Activated naive CD4-positive, alpha-beta T cell treated with anti-CD3 and anti-CD28 coated beads, Interleukin-2, amount 10 ng/mL, durations not matched to agents 7 days and 5 days (primary cell): ENCODE measurements around the gene PIP.
"Not testable (repeated sequence)": the region's sequence is repeated elsewhere in the genome, so short reads cannot be mapped to it uniquely, and the experiment has no call there.

Source experiments
- CTCF ChIA-PET: fragments of 350-600 bp; sonication (Branson Sonifier 250); formaldehyde crosslinking; loops from one replicate; lab custom pipeline; 2021; ENCODE audit warnings: antibody characterized with exemption; lab: Charles Lee
- DNase-seq: peaks from one replicate; pipeline ENCODE4 v3.0.0-alpha.2; 2020
- H3K27ac Mint-ChIP-seq: one replicate; pipeline ENCODE4 v1.8.0; 2021; ENCODE audit warnings: mild to moderate bottlenecking, moderate library complexity, mixed read lengths
- H3K27me3 Mint-ChIP-seq: one replicate; pipeline ENCODE4 v1.8.0; 2021; ENCODE audit warnings: mild to moderate bottlenecking, mixed read lengths
- H3K36me3 Mint-ChIP-seq: one replicate; pipeline ENCODE4 v1.8.0; 2021; ENCODE audit warnings: mixed read lengths
- H3K4me1 Mint-ChIP-seq: one replicate; pipeline ENCODE4 v1.8.0; 2021; ENCODE audit warnings: mixed read lengths
- H3K4me3 Mint-ChIP-seq: one replicate; pipeline ENCODE4 v1.8.0; 2021; ENCODE audit warnings: mild to moderate bottlenecking, moderate library complexity, mixed read lengths
- H3K9me3 Mint-ChIP-seq: one replicate; pipeline ENCODE4 v1.8.0; 2021; ENCODE audit warnings: mixed read lengths

The PIP gene

GRCh38 chr7:143147070-143147469 is 15.2 kb downstream of the PIP start:
- CTCF ChIA-PET, result no interaction called here
- DNase-seq, result no peak
- Mint-ChIP-seq H3K9me3 (peaks cover 6% of the 10 kb centered on the region), H3K27me3 (peaks cover 4% of the 10 kb centered on the region), H3K27ac (no peak overlapping the region), H3K4me1 (no peaks in the 10 kb centered on the region), H3K36me3 (no peaks in the 10 kb centered on the region), H3K4me3 (no peak overlapping the region)

GRCh38 chr7:143148050-143148449 is 16.2 kb downstream of the PIP start:
- CTCF ChIA-PET, result no interaction called here
- no peaks in the 10 kb centered on the region for H3K4me1 Mint-ChIP-seq
- H3K27ac Mint-ChIP-seq, result no peak overlapping the region
- DNase-seq, result no peak
- peaks cover 4% of the 10 kb centered on the region for H3K27me3 Mint-ChIP-seq
- H3K4me3 Mint-ChIP-seq, result no peak overlapping the region
- no peaks in the 10 kb centered on the region for H3K36me3 Mint-ChIP-seq
- H3K9me3 Mint-ChIP-seq, result peaks cover 6% of the 10 kb centered on the region

- CTCF ChIA-PET, result no interaction called here
- H3K36me3 Mint-ChIP-seq, result no peaks in the 10 kb centered on the region
- no peak for DNase-seq
- no peak overlapping the region for H3K27ac Mint-ChIP-seq
- H3K9me3 Mint-ChIP-seq, result peaks cover 6% of the 10 kb centered on the region
- H3K27me3 Mint-ChIP-seq, result peaks cover 4% of the 10 kb centered on the region
- no peaks in the 10 kb centered on the region for H3K4me1 Mint-ChIP-seq
- no peak overlapping the region for H3K4me3 Mint-ChIP-seq
Observed at GRCh38 chr7:143148651-143149050, 16.8 kb downstream of the PIP start.

- H3K27ac Mint-ChIP-seq, H3K9me3 Mint-ChIP-seq, H3K36me3 Mint-ChIP-seq, H3K4me1 Mint-ChIP-seq, H3K27me3 Mint-ChIP-seq, CTCF ChIA-PET, DNase-seq, H3K4me3 Mint-ChIP-seq: not testable (repeated sequence)
Observed at GRCh38 chr7:143150696-143151095, 18.8 kb downstream of the PIP start.

GRCh38 chr7:143158617-143159016 is 26.7 kb downstream of the PIP start:
- H3K27ac Mint-ChIP-seq, H3K9me3 Mint-ChIP-seq, CTCF ChIA-PET, H3K27me3 Mint-ChIP-seq, DNase-seq, H3K4me3 Mint-ChIP-seq, H3K4me1 Mint-ChIP-seq, H3K36me3 Mint-ChIP-seq: not testable (repeated sequence)

- Mint-ChIP-seq H3K4me3 (no peak overlapping the region), H3K27me3 (peaks cover 9% of the 10 kb centered on the region)
Observed at GRCh38 chr7:143171697-143172096, 39.8 kb downstream of the PIP start.

GRCh38 chr7:143172354-143172753 is 40.5 kb downstream of the PIP start:
- no peak overlapping the region for H3K27ac Mint-ChIP-seq

More at GRCh38 chr7:143171697-143172096, 39.8 kb downstream of the PIP start:
- Mint-ChIP-seq H3K36me3 (no peaks in the 10 kb centered on the region), H3K27ac (no peak overlapping the region), H3K9me3 (no peaks in the 10 kb centered on the region), H3K4me1 (no peaks in the 10 kb centered on the region)
- DNase-seq, result no peak
- CTCF ChIA-PET, result no interaction called here

GRCh38 chr7:143176128-143176527 is 44.3 kb downstream of the PIP start:
- H3K4me3 Mint-ChIP-seq, result no peak overlapping the region
- no peak for DNase-seq
- CTCF ChIA-PET, result no interaction called here
- peaks cover 9% of the 10 kb centered on the region for H3K9me3 Mint-ChIP-seq
- peaks cover 5% of the 10 kb centered on the region for H3K27me3 Mint-ChIP-seq
- H3K27ac Mint-ChIP-seq, result no peak overlapping the region
- no peaks in the 10 kb centered on the region for H3K4me1 Mint-ChIP-seq
- no peaks in the 10 kb centered on the region for H3K36me3 Mint-ChIP-seq

More at GRCh38 chr7:143172354-143172753, 40.5 kb downstream of the PIP start:
- H3K27me3 Mint-ChIP-seq, result peaks cover 9% of the 10 kb centered on the region
- no peak for DNase-seq
- H3K4me1 Mint-ChIP-seq, result no peaks in the 10 kb centered on the region
- H3K9me3 Mint-ChIP-seq, result peaks cover 2% of the 10 kb centered on the region
- CTCF ChIA-PET, result no interaction called here
- no peak overlapping the region for H3K4me3 Mint-ChIP-seq
- H3K36me3 Mint-ChIP-seq, result no peaks in the 10 kb centered on the region

- no peaks in the 10 kb centered on the region for H3K4me1 Mint-ChIP-seq
- CTCF ChIA-PET, result no interaction called here
- H3K27ac Mint-ChIP-seq, result no peak overlapping the region
- no peaks in the 10 kb centered on the region for H3K36me3 Mint-ChIP-seq
- peaks cover 9% of the 10 kb centered on the region for H3K9me3 Mint-ChIP-seq
- no peak for DNase-seq
- H3K4me3 Mint-ChIP-seq, result no peak overlapping the region
- peaks cover 5% of the 10 kb centered on the region for H3K27me3 Mint-ChIP-seq
Observed at GRCh38 chr7:143177374-143178119, 45.7 kb downstream of the PIP start.

- DNase-seq, H3K36me3 Mint-ChIP-seq, CTCF ChIA-PET, H3K27me3 Mint-ChIP-seq, H3K27ac Mint-ChIP-seq, H3K9me3 Mint-ChIP-seq, H3K4me3 Mint-ChIP-seq, H3K4me1 Mint-ChIP-seq: not testable (repeated sequence)
Observed at GRCh38 chr7:143180771-143181170, 48.9 kb downstream of the PIP start.

GRCh38 chr7:143181349-143181748 is 49.5 kb downstream of the PIP start:
- Mint-ChIP-seq H3K9me3 (peaks cover 9% of the 10 kb centered on the region), H3K36me3 (no peaks in the 10 kb centered on the region), H3K4me1 (no peaks in the 10 kb centered on the region), H3K4me3 (no peak overlapping the region), H3K27ac (no peak overlapping the region), H3K27me3 (no peaks in the 10 kb centered on the region)
- DNase-seq, result no peak
- CTCF ChIA-PET, result no interaction called here

- CTCF ChIA-PET, result no interaction called here
- H3K36me3 Mint-ChIP-seq, result no peaks in the 10 kb centered on the region
- H3K4me3 Mint-ChIP-seq, result no peak within 1 kb of the TSS
Observed at GRCh38 chr7:143183024-143183423, 51.1 kb downstream of the PIP start, which contains the start of gene TAS2R39. Gene TAS2R39 (plus strand): TSS chr7:143183419. CDS start chr7:143183419, 0 bp downstream.

GRCh38 chr7:143185551-143185950 is 53.7 kb downstream of the PIP start:
- no peak overlapping the region for H3K4me3 Mint-ChIP-seq
- DNase-seq, result no peak
- H3K9me3 Mint-ChIP-seq, result no peaks in the 10 kb centered on the region
- H3K27ac Mint-ChIP-seq, result no peak overlapping the region
- CTCF ChIA-PET, result interaction anchor here (1.2 kb wide), 1 partner anchor 29 kb away, joined by 3 read pairs; no protein-coding TSS in a partner anchor
- no peaks in the 10 kb centered on the region for H3K27me3 Mint-ChIP-seq
- H3K4me1 Mint-ChIP-seq, result no peaks in the 10 kb centered on the region
- no peaks in the 10 kb centered on the region for H3K36me3 Mint-ChIP-seq

More at GRCh38 chr7:143183024-143183423, 51.1 kb downstream of the PIP start, which contains the start of gene TAS2R39:
- H3K27me3 Mint-ChIP-seq, result no peaks in the 10 kb centered on the region
- no peaks in the 10 kb centered on the region for H3K4me1 Mint-ChIP-seq
- DNase-seq, result no peak
- no peak within 1 kb of the TSS for H3K27ac Mint-ChIP-seq
- peaks cover 3% of the 10 kb centered on the region for H3K9me3 Mint-ChIP-seq

- H3K27me3 Mint-ChIP-seq, result no peaks in the 10 kb centered on the region
- CTCF ChIA-PET, result no interaction called here
- H3K27ac Mint-ChIP-seq, result no peak overlapping the region
- no peaks in the 10 kb centered on the region for H3K9me3 Mint-ChIP-seq
- no peak for DNase-seq
- H3K36me3 Mint-ChIP-seq, result no peaks in the 10 kb centered on the region
- H3K4me3 Mint-ChIP-seq, result no peak overlapping the region
- H3K4me1 Mint-ChIP-seq, result no peaks in the 10 kb centered on the region
Observed at GRCh38 chr7:143188994-143189393, 57.1 kb downstream of the PIP start.
